ENCODE results near the gene GPR183.

GPR183 gene

DNA sequence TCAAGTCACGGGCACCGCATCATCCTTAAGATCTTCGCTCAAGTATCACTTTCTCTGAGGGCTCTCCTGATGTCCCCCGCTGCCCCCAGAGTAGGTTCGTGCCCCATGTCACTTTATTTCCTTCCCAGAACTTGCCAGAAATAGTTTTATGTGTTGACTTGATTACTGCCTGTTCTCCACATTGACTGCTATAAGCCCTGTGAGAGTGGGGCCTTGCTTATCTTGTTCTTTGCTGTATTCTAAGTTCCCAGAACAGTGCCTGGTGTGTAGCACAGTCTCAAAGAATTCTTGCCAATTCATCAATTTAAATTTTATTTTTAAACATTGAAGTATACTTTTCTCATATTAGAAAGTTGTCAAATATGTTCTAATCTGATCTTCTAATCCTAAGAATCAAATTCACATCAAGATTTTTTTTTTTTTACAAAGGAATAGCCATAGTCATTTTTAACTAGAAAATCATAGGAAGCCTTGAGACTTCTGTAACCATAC lies 32.1 kb upstream of the GPR183 start:
- FAIRE-seq, result no peak

DNA sequence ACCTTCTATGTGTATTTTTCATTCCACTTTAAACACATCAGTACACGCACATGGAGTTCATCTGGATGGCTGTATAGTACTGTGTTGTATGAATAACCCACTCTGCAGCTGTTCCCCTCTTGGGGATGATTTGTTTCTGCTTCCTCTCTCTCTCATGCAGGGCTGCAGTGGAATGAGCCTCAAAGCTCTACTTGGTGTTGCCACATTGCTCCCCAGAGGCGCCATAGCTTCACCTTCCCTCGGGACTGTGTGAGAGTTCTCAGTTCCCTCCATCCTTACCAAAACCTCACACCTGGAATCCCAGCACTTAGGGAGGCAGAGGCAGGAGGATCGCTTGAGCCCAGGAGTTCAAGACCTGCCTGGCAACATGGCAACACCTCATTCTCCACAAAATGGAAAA lies 28.4 kb upstream of the GPR183 start:
- no peak for FAIRE-seq

DNA sequence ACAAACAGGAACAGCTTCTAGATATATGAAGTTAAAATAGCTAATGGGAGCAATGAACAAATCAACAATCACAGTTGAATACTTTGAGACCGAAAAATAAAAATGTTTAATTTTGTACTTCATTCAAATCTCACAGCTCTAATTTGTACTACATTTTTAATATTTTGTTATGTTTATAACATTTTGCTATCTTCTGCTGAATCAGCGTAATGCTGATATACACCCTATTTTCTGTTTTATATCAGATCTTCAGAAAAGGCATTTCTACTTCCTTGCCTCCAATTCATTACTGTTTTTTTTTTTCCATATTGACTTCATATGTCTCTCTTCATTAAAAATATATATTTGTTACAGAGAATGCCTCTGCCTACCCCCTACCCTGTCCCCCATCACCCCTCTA lies 27.9 kb upstream of the GPR183 start:
- no peak for FAIRE-seq

- FAIRE-seq, result no peak
Measured at GRCh38 chr13:99334221-99334620, 27.0 kb upstream of the GPR183 start.

GRCh38 chr13:99332456-99332855 lies 25.3 kb upstream of the GPR183 start:
- FAIRE-seq, result no peak

GRCh38 chr13:99331881-99332293 lies 24.7 kb upstream of the GPR183 start:
- FAIRE-seq, result no peak

GRCh38 chr13:99330942-99331341 lies 23.7 kb upstream of the GPR183 start:
- no peak for FAIRE-seq

GRCh38 chr13:99329477-99329876 lies 22.3 kb upstream of the GPR183 start:
- no peak for FAIRE-seq

GRCh38 chr13:99327761-99328160 lies 20.6 kb upstream of the GPR183 start:
- no peak for FAIRE-seq

GRCh38 chr13:99327126-99327525 lies 19.9 kb upstream of the GPR183 start:
- FAIRE-seq, result no peak

DNA sequence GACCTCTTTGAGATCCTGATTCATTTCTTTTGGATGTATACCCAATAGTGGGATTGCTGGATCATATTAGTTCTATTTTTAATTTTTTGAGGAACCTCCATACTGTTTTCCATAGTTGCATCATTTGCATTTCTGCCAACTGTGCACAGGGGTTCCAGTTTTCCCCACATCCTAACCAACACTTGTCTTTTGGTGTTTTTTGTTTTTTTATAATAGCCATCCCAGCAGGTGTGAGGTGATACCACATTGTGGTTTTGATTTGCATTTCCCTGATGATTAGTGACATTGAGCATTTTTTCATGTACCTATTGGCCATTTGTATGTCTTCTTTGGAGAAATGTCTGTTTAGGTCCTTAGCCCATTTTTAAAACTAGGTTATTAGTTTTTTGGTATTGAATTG lies 18.8 kb upstream of the GPR183 start:
- no peak for FAIRE-seq

GRCh38 chr13:99323488-99323887 lies 16.3 kb upstream of the GPR183 start:
- FAIRE-seq, result no peak

DNA sequence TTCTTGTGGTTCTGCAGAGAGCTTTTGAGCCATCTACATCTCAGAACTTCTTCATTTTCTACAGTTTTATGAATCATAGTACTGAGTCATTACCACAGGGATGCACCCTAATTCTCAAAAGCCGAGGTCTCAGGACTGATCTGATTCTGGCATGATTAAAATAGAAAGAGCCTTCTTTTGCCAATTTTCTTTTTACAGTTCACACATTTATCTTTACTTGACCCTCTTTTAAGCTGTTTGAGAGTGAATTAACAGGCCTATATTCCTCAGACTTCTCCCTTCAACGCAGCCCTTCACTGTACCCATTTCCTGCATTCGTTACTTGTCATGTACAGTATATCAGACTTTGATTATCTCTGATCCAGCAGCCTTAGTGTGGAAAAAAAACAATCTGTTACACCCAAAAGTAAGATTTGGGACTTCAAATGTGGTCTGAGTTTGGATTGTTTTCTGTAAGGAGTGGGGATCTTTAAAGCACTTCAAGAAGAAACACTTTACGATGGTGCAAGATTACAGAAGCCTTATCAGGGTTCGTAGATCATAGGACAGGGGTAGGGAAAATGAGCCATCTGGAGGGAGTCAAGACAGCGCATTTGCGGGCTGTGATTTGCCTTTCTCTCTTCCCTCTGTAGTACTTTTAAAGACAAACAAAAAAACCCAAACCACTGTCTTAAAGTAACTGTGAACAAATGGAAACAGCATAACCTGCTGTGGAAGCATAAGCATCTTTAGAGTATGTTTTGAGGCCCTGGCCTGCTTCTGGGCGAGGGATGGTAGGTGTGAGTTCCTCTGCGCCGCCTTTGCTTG lies 15.3 kb upstream of the GPR183 start:
- FAIRE-seq, result no peak

GRCh38 chr13:99321709-99322108 lies 14.5 kb upstream of the GPR183 start:
- FAIRE-seq, result no peak

GRCh38 chr13:99320693-99321481 lies 13.7 kb upstream of the GPR183 start:
- FAIRE-seq, result no peak

DNA sequence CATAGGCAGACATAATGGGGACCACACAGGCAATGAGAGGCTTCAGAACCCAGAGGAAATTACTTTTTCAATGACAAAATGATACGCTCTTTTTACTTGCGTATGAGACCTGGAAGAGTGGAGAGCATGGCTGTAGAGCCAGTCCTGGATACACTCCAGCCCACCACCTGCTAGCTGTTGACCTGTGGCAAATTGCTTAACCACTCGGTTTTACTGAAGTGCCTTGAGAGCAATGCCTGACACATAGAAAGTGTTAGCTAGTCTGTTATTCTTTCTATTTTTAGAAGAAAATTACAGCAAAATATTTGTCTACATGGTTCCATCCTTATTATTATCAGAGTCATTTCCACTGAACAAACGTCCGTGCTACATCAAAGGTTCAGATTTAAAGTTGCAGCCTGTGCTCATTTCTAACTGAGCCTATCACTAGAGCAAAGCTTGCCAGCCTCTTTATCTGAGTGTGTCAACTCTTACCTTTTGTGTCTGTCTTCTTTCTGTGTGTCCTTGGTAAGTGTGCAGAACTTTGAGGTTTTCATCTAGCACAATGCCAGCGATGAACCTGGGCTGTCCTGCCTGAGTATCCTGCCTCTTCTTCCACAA lies 9.6 kb upstream of the GPR183 start:
- no peak for FAIRE-seq

DNA sequence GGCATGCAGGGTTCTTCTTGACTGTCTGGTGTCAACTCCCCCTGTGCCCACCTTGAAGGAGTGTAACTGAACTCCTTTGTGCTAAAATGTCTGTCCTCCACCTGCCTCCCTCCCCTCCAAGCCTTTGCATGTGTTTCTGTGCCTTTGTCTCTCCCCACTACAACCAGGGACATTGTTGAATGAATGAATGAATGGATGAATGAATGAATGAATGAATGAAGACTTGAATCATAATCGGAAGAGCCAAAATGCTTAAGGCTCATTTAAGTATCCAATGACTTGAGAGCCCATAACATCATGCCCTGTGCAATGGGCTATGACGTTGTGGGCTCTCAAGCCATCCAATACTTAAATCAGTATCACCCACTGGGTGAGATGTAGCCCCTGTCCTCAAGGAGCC lies 9.0 kb upstream of the GPR183 start:
- no peak for FAIRE-seq

GRCh38 chr13:99315186-99315585 lies 8.0 kb upstream of the GPR183 start:
- no peak for FAIRE-seq

GRCh38 chr13:99314640-99315176 lies 7.5 kb upstream of the GPR183 start:
- no peak for FAIRE-seq

- FAIRE-seq, result no peak
Measured at GRCh38 chr13:99313941-99314340, 6.7 kb upstream of the GPR183 start.

GRCh38 chr13:99313501-99313900 lies 6.3 kb upstream of the GPR183 start:
- no peak for FAIRE-seq

- no peak for FAIRE-seq
Measured at GRCh38 chr13:99312493-99312883, 5.3 kb upstream of the GPR183 start.

DNA sequence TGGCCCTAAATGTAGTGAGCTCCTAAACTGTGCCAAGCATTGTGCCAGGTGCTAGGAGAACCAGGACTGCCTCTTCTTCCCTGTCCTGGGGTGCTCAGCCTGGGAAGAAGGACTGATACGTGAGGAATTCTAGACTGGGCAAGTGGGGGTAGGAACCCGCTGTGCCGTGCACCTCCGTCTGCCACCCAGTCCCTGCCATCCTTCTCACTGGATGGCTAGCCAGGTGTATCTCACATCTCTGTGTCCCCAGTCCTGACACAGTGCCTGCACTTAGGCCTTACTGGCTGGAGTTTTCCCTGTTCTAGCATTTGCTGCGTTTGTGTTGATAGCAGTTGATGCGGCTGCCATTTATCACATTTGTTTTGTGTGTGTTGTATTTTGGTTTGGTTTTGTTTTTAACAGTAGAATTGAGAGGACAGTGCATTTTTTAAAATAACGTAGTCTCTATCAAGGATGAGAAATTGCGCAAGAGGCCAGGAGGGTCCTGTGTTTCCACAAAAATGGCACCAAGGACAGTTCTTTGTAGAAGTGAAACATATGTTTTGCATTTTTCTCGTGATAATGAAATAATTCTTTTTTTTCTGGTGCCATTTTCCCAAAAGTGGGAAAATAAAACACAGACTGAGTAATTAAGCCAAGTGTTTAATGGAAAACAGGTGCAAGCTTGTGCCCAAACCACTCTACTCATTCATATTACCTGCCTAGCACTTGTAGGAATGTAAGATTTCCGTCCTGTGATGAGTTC lies 4.7 kb upstream of the GPR183 start:
- FAIRE-seq, result no peak
